CD4-positive, alpha-beta T cell (primary cell): ENCODE measurements around the gene SV2C. TPM values are rescaled to one million over a fixed set of nuclear protein-coding genes. Genes with fewer than 3 reads are reported as not detected.
A peak's percentile ranks its signal among the peaks of the same experiment; 100 is the strongest.
"Not testable (repeated sequence)": the region's sequence is repeated elsewhere in the genome, so short reads cannot be mapped to it uniquely, and the experiment has no call there.

Experiments
- ATAC-seq: fragments of 200-7000 bp; cut with Tn5 transposase; one replicate; pipeline ENCODE4 v1.10.0; 2022; ENCODE audit warnings: mild to moderate bottlenecking; ENCODE audit not compliant: poor library complexity
- CTCF ChIA-PET: fragments of 350-600 bp; sonication (Branson Sonifier 250); formaldehyde crosslinking; loops from one replicate; lab custom pipeline; 2021; ENCODE audit warnings: antibody characterized with exemption, inconsistent platforms; lab: Charles Lee
- POLR2A ChIA-PET: fragments of 350-600 bp; sonication (Branson Sonifier 250); formaldehyde crosslinking; loops from one replicate; lab custom pipeline; 2021; ENCODE audit warnings: antibody characterized with exemption, inconsistent platforms; lab: Charles Lee
- DNase-seq, 14 experiments: peaks; one replicate each; pipeline ENCODE4 v3.0.0-alpha.2; 2013 to 2020; ENCODE audit warnings: mixed read lengths in 2 of 14
- H3K27ac ChIP-seq, 2 donors: one replicate each; pipeline versions ENCODE4 v1.5.1 to v1.7.0; 2013; ENCODE audit warnings: low read length in 2 of 2, low read depth in 1 of 2, mild to moderate bottlenecking in 1 of 2
- H3K27me3 ChIP-seq, 2 experiments: 1 replicate in 1 of 2; 2 replicates in 1 of 2; pipeline versions ENCODE4 v1.6.1 to v1.7.0; 2013; ENCODE audit warnings: low read length in 2 of 2, control low read depth in 1 of 2, mild to moderate bottlenecking in 1 of 2, moderate library complexity in 1 of 2; ENCODE audit not compliant: insufficient read depth in 2 of 2, control insufficient read depth in 1 of 2
- H3K36me3 ChIP-seq: one replicate; pipeline ENCODE4 v1.6.1; 2013; ENCODE audit warnings: low read length, control low read depth; ENCODE audit not compliant: insufficient read depth
- H3K4me1 ChIP-seq: one replicate; pipeline ENCODE4 v1.6.1; 2013; ENCODE audit warnings: low read length, control low read depth; ENCODE audit not compliant: insufficient read depth
- H3K4me3 ChIP-seq: one replicate; pipeline ENCODE4 v1.5.1; 2013; ENCODE audit warnings: mild to moderate bottlenecking, low read length, moderate library complexity
- H3K9me3 ChIP-seq, 2 experiments: 1 replicate in 1 of 2; 2 replicates in 1 of 2; pipeline versions ENCODE4 v1.6.1 to v1.7.0; 2013; ENCODE audit warnings: low read length in 2 of 2, mild to moderate bottlenecking in 2 of 2, control low read depth in 1 of 2, moderate library complexity in 1 of 2; ENCODE audit not compliant: control insufficient read depth in 1 of 2, insufficient read depth in 1 of 2
- H3K27ac Mint-ChIP-seq: one replicate; pipeline ENCODE4 v1.8.0; 2020; ENCODE audit warnings: mixed read lengths
- H3K27me3 Mint-ChIP-seq: one replicate; pipeline ENCODE4 v1.8.0; 2021; ENCODE audit warnings: mixed read lengths
- H3K36me3 Mint-ChIP-seq: one replicate; pipeline ENCODE4 v1.8.0; 2021; ENCODE audit warnings: low read depth, mixed read lengths
- H3K4me1 Mint-ChIP-seq: one replicate; pipeline ENCODE4 v1.8.0; 2021; ENCODE audit warnings: low read depth, mixed read lengths
- H3K4me3 Mint-ChIP-seq: one replicate; pipeline ENCODE4 v1.8.0; 2020; ENCODE audit warnings: mild to moderate bottlenecking, mixed read lengths
- H3K9me3 Mint-ChIP-seq: one replicate; pipeline ENCODE4 v1.8.0; 2020; ENCODE audit warnings: mixed read lengths
- CTCF ChIP-seq: fragments of 200-600 bp; IDR thresholded peaks from one replicate; pipeline ENCODE4 v1.8.0; 2022; ENCODE audit warnings: antibody characterized with exemption, mild to moderate bottlenecking
- intact Hi-C, 2 experiments: fragments of 100-400 bp; cut with DNase I in 1 of 2; cut with micrococcal nuclease in 1 of 2; formaldehyde crosslinking; loops; one replicate each; pipeline versions ENCODE4 v1.15.1 to v1.9.0; 2023 to 2025; cut with DNase I, micrococcal nuclease
- total RNA-seq, 174 experiments: library from RNA in 2 of 174; stranded (reverse) in 2 of 174; gene quantifications; one replicate each; pipeline ENCODE4 v1.2.3 and lab custom pipeline; 2021 to 2026

SV2C gene
- total RNA-seq, 2 experiments from 2014 or later, result 0.03 to 0.08 TPM

- H3K36me3 Mint-ChIP-seq, result no peaks in the 10 kb centered on the region
- no peak for TF ChIP-seq CTCF
- ChIA-PET CTCF (no interaction called here), POLR2A (no interaction called here)
- no peak overlapping the region for H3K4me3 ChIP-seq
- peaks cover 2% of the 10 kb centered on the region for H3K4me1 ChIP-seq
- H3K4me1 Mint-ChIP-seq, result peaks cover 4% of the 10 kb centered on the region
- ATAC-seq (no peak), DNase-seq (peak in 2 of 14 experiments; percentile 45 to 56)
- no peaks in the 10 kb centered on the region for H3K36me3 ChIP-seq
- H3K27ac Mint-ChIP-seq, result no peak overlapping the region
- intact Hi-C loops, result no loop called here
- H3K27me3 Mint-ChIP-seq, result no peaks in the 10 kb centered on the region
- H3K4me3 Mint-ChIP-seq, result no peak overlapping the region
- no peaks in the 10 kb centered on the region for H3K9me3 Mint-ChIP-seq
- no peak overlapping the region for H3K27ac ChIP-seq
- H3K27me3 ChIP-seq, result no peaks in the 10 kb centered on the region
- no peaks in the 10 kb centered on the region for H3K9me3 ChIP-seq
These were observed 284.6 kb downstream of the SV2C start for GRCh38 chr5:76367623-76368371.

- no peaks in the 10 kb centered on the region for H3K9me3 ChIP-seq
- ChIA-PET POLR2A (no interaction called here), CTCF (interaction anchor here (1.7 kb wide), 1 partner anchor 176 kb away, joined by 4 read pairs; no protein-coding TSS in a partner anchor)
- H3K4me3 ChIP-seq, result no peak overlapping the region
- Mint-ChIP-seq H3K4me1 (peaks cover 1% of the 10 kb centered on the region), H3K9me3 (no peaks in the 10 kb centered on the region), H3K4me3 (no peak overlapping the region), H3K36me3 (no peaks in the 10 kb centered on the region), H3K27me3 (no peaks in the 10 kb centered on the region), H3K27ac (no peak overlapping the region)
- intact Hi-C loops, result no loop called here
- no peaks in the 10 kb centered on the region for H3K27me3 ChIP-seq
- no peak for ATAC-seq
- no peaks in the 10 kb centered on the region for H3K36me3 ChIP-seq
- H3K27ac ChIP-seq, result no peak overlapping the region
- no peak for TF ChIP-seq CTCF
- no peak for DNase-seq
- H3K4me1 ChIP-seq, result peaks cover 2% of the 10 kb centered on the region
These were observed 285.8 kb downstream of the SV2C start for GRCh38 chr5:76368941-76369340.

DNA sequence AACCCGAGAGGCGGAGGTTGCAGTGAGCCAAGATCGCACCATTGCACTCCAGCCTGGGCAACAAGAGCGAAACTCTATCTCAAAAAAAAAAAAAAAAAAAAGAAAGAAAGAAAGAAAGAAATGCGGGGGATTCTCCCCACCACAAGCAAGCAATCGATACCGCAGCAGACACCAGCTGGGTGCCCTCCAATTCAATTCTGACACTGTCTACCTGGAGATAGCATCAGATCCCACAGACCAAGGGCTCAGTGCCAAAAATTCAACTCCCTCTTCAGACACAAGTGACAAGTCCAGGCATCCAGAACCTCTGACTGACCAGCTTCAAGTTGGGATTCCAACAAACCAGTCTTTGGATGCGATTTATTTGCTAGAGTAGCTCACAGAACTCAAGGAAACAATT is 286.5 kb downstream of the SV2C start:
- H3K27me3 ChIP-seq, H3K27me3 Mint-ChIP-seq, H3K4me1 Mint-ChIP-seq, intact Hi-C loops, H3K27ac ChIP-seq, H3K27ac Mint-ChIP-seq, H3K9me3 ChIP-seq, H3K36me3 Mint-ChIP-seq, H3K36me3 ChIP-seq, H3K4me3 ChIP-seq, DNase-seq, H3K9me3 Mint-ChIP-seq, ATAC-seq, H3K4me3 Mint-ChIP-seq, POLR2A ChIA-PET, H3K4me1 ChIP-seq: not testable (repeated sequence)
- CTCF ChIA-PET, result interaction anchor here (1.7 kb wide), 1 partner anchor 175 kb away, joined by 4 read pairs; no protein-coding TSS in a partner anchor

DNA sequence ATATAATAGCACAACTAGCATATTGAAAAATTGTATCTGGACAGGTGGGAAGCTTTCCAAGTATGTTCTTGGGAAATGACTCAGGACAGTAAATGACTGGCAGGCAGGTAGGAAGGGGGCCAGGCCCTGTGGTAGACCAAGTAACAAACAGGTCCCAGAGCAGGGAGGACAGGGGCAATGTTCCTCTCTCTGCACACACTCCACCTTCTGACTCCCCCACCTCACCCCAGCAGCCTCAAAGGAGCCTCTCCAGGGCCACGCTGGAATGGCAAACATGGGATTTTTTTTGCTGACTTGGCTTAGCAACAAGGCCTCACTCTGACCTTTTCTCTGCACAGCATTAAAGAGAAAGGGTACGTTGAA is 288.8 kb downstream of the SV2C start:
- intact Hi-C loops, result no loop called here
- TF ChIP-seq CTCF, result no peak
- Histone ChIP-seq H3K36me3 (no peaks in the 10 kb centered on the region), H3K4me1 (peaks cover 2% of the 10 kb centered on the region), H3K9me3 (no peaks in the 10 kb centered on the region), H3K27me3 (no peaks in the 10 kb centered on the region), H3K4me3 (no peak overlapping the region), H3K27ac (no peak overlapping the region)
- DNase-seq (no peak), ATAC-seq (no peak)
- no peaks in the 10 kb centered on the region for H3K4me1 Mint-ChIP-seq
- ChIA-PET CTCF (no interaction called here), POLR2A (no interaction called here)
- no peaks in the 10 kb centered on the region for H3K27me3 Mint-ChIP-seq
- H3K27ac Mint-ChIP-seq, result no peak overlapping the region
- H3K9me3 Mint-ChIP-seq, result no peaks in the 10 kb centered on the region
- no peaks in the 10 kb centered on the region for H3K36me3 Mint-ChIP-seq
- H3K4me3 Mint-ChIP-seq, result no peak overlapping the region
